Mesothelial cell of epicardium (in vitro differentiated cells): ENCODE measurements around the gene MRPS10. TPM values are rescaled to one million over a fixed set of nuclear protein-coding genes. Genes with fewer than 3 reads are reported as not detected.

Experiments
- DNase-seq, 2 experiments: peaks; one replicate each; pipeline ENCODE4 v3.0.0; 2021; ENCODE audit warnings: low spot score in 2 of 2; ENCODE audit not compliant: unreplicated experiment in 2 of 2
- H3K27ac Mint-ChIP-seq: 2 replicates; pipeline ENCODE4 v1.8.0; 2021; ENCODE audit warnings: mixed read lengths
- H3K27me3 Mint-ChIP-seq: 2 replicates; pipeline ENCODE4 v1.8.0; 2021; ENCODE audit warnings: low read depth, mixed read lengths
- H3K36me3 Mint-ChIP-seq: 2 replicates; pipeline ENCODE4 v1.8.0; 2021; ENCODE audit warnings: mixed read lengths
- H3K4me1 Mint-ChIP-seq: 2 replicates; pipeline ENCODE4 v1.8.0; 2021; ENCODE audit warnings: mixed read lengths
- H3K4me3 Mint-ChIP-seq: 2 replicates; pipeline ENCODE4 v1.8.0; 2021; ENCODE audit warnings: mild to moderate bottlenecking, moderate library complexity, mixed read lengths
- H3K9me3 Mint-ChIP-seq: 2 replicates; pipeline ENCODE4 v1.8.0; 2021; ENCODE audit warnings: mixed read lengths
- CTCF ChIP-seq: fragments of 200-600 bp; sonication (generic); IDR thresholded peaks from one replicate; pipeline ENCODE4 v1.5.0; 2021; ENCODE audit warnings: antibody characterized with exemption; ENCODE audit not compliant: unreplicated experiment
- total RNA-seq: library from RNA; stranded (reverse); gene quantifications from 3 replicates; pipeline ENCODE4 v1.2.1, GENCODE V29; 2021

The MRPS10 gene
- 23.2 to 24.4 TPM (median 23.9 TPM) in 3 replicates for total RNA-seq

GRCh38 chr6:42217519-42218367 lies at the start of gene MRPS10:
MRPS10 (minus strand) TSS chr6:42217861; CDS start chr6:42217849, 12 bp downstream.
- Mint-ChIP-seq H3K4me1 (peaks cover 15% of the 10 kb centered on the region), H3K9me3 (no peaks in the 10 kb centered on the region), H3K27me3 (no peaks in the 10 kb centered on the region), H3K36me3 (no peaks in the 10 kb centered on the region), H3K4me3 (peak within 1 kb of the TSS; percentile 99), H3K27ac (peak within 1 kb of the TSS; percentile 99)
- peak; percentile 75 to 87 for DNase-seq
- TF ChIP-seq CTCF: no peak

GRCh38 chr6:42266538-42266937 lies 48.9 kb upstream of the MRPS10 start:
- H3K36me3 Mint-ChIP-seq: peaks cover 16% of the 10 kb centered on the region
- no peaks in the 10 kb centered on the region for H3K4me1 Mint-ChIP-seq
- H3K9me3 Mint-ChIP-seq: no peaks in the 10 kb centered on the region
- no peak for TF ChIP-seq CTCF
- no peak overlapping the region for H3K4me3 Mint-ChIP-seq
- DNase-seq: no peak
- no peak overlapping the region for H3K27ac Mint-ChIP-seq
- H3K27me3 Mint-ChIP-seq: no peaks in the 10 kb centered on the region

- TF ChIP-seq CTCF: no peak
Measured at GRCh38 chr6:42264852-42265390, 47.3 kb upstream of the MRPS10 start.

GRCh38 chr6:42264162-42264851 lies 46.6 kb upstream of the MRPS10 start:
- no peaks in the 10 kb centered on the region for H3K27me3 Mint-ChIP-seq

More at GRCh38 chr6:42264852-42265390, 47.3 kb upstream of the MRPS10 start:
- no peaks in the 10 kb centered on the region for H3K9me3 Mint-ChIP-seq
- H3K4me1 Mint-ChIP-seq: peaks cover 8% of the 10 kb centered on the region
- no peak overlapping the region for H3K27ac Mint-ChIP-seq
- H3K36me3 Mint-ChIP-seq: peaks cover 16% of the 10 kb centered on the region
- H3K27me3 Mint-ChIP-seq: no peaks in the 10 kb centered on the region
- H3K4me3 Mint-ChIP-seq: no peak overlapping the region
- no peak for DNase-seq

More at GRCh38 chr6:42264162-42264851, 46.6 kb upstream of the MRPS10 start:
- Mint-ChIP-seq H3K9me3 (no peaks in the 10 kb centered on the region), H3K27ac (no peak overlapping the region), H3K4me3 (no peak overlapping the region), H3K4me1 (peaks cover 10% of the 10 kb centered on the region), H3K36me3 (peaks cover 16% of the 10 kb centered on the region)
- TF ChIP-seq CTCF: no peak
- DNase-seq: no peak
